Measurements from ENCODE around the gene ZNF492.

Gene ZNF492

DNA sequence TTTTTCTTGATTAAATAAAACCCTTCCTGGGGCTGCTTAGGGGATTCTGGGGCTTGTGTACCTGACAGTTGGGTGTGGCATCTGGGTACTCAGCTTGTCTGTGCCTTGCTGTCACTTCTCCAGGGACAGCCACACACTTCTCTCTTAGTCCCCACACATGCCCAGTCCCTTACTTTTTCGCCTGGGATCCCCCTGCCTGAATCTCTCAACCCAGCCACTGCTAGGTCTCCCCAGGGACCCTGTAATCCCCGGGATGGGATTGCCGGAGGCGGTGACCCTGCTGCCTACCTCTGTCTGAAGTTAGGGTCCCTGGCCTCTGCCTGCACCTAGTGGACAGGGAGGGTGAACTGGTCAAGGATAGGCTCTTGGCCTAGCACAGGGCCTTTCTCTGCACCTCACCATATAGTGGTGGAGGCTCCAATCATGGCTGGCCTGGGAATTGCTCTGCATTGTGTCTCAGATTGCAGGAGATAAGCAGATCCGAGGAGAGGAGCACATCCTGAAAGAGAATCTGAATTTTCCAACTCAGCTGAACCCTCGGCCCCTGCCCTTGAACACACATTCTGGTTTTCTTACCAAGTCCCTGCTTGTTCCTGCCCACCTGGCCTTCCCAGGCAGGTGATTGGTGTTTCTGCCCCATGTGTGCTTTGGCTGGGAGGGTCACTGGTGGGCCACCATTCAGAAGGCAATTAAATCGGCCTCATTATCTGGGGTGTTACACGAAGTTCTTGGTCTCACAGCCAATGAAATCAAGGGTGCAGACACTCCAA lies 8.7 kb upstream of the ZNF492 start:
- Histone ChIP-seq H3K9me3 (replicated peaks; ENCODE audit: insufficient read depth, low read length) (no peaks in the 10 kb centered on the region), H3K36me3 (replicated peaks; ENCODE audit: insufficient read depth, low read length) (no peaks in the 10 kb centered on the region)

DNA sequence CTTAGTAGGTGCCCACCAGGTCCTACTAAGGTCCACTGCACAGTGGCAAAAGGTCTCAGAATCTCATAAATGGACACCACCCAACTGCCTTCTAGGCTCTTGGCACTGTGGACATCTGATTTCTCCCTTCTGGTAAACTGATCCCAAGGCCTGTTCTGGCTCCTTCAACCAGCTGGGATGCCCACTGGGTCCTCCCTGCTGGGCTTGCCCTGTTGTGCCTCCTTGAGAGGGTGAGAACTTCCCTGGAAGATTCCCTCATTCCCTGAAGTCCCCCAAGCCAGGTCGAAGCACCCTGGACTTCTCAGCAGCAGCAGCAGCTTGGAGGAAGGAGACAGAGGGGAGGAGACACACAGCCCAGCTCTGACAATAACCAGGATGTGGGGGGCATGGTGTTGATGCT lies 6.6 kb upstream of the ZNF492 start:
- no peaks in the 10 kb centered on the region for H3K9me2 ChIP-seq (replicated peaks; ENCODE audit: insufficient read depth, low read length)
- TF ChIP-seq, protein P1, sequence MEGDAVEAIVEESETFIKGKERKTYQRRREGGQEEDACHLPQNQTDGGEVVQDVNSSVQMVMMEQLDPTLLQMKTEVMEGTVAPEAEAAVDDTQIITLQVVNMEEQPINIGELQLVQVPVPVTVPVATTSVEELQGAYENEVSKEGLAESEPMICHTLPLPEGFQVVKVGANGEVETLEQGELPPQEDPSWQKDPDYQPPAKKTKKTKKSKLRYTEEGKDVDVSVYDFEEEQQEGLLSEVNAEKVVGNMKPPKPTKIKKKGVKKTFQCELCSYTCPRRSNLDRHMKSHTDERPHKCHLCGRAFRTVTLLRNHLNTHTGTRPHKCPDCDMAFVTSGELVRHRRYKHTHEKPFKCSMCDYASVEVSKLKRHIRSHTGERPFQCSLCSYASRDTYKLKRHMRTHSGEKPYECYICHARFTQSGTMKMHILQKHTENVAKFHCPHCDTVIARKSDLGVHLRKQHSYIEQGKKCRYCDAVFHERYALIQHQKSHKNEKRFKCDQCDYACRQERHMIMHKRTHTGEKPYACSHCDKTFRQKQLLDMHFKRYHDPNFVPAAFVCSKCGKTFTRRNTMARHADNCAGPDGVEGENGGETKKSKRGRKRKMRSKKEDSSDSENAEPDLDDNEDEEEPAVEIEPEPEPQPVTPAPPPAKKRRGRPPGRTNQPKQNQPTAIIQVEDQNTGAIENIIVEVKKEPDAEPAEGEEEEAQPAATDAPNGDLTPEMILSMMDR (IDR thresholded peaks at IDR 0.05; ENCODE audit: low read length): no peak
- TF ChIP-seq EZH2phosphoT487 (IDR thresholded peaks at IDR 0.05; ENCODE audit: low read length): no peak
- TF ChIP-seq EZH2 (optimal IDR thresholded peaks at IDR 0.05; ENCODE audit: low read depth, low read length): no peak
- no peaks in the 10 kb centered on the region for H3F3A ChIP-seq (ENCODE audit: insufficient read depth, low read length)
- H3K9ac ChIP-seq (ENCODE audit: low read length): no peak overlapping the region
- no peak overlapping the region for H3K4me3 ChIP-seq (ENCODE audit: low read length)
- H3K9me3 ChIP-seq (replicated peaks; ENCODE audit: insufficient read depth, low read length): no peaks in the 10 kb centered on the region; the same call in 1 of the 2 replicates
- H3K27ac ChIP-seq (ENCODE audit: low read length): no peak overlapping the region
- H3K36me3 ChIP-seq (replicated peaks; ENCODE audit: insufficient read depth, low read length): no peaks in the 10 kb centered on the region
- H2AFZ ChIP-seq (ENCODE audit: low read length): no peak overlapping the region
- no peaks in the 10 kb centered on the region for H3K4me1 ChIP-seq (ENCODE audit: low read length)
- H3K79me2 ChIP-seq (ENCODE audit: low read length): no peaks in the 10 kb centered on the region
- H3K4me2 ChIP-seq (ENCODE audit: low read depth, low read length): no peak overlapping the region
- no peaks in the 10 kb centered on the region for H3K27me3 ChIP-seq (replicated peaks; ENCODE audit: insufficient read depth, low read length)
- H4K20me1 ChIP-seq (ENCODE audit: insufficient read depth, low read length): no peaks in the 10 kb centered on the region
- DNase-seq: no peak

More for the DNA sequence above, 8.7 kb upstream of the ZNF492 start:
- H3K4me2 ChIP-seq (ENCODE audit: low read depth, low read length): no peak overlapping the region
- H3F3A ChIP-seq (ENCODE audit: insufficient read depth, low read length): no peaks in the 10 kb centered on the region
- DNase-seq: no peak
- H4K20me1 ChIP-seq (ENCODE audit: insufficient read depth, low read length): no peaks in the 10 kb centered on the region
- H3K4me1 ChIP-seq (ENCODE audit: low read length): no peaks in the 10 kb centered on the region
- H3K9me2 ChIP-seq (replicated peaks; ENCODE audit: insufficient read depth, low read length): no peaks in the 10 kb centered on the region
- H3K9ac ChIP-seq (ENCODE audit: low read length): no peak overlapping the region
- no peaks in the 10 kb centered on the region for H3K27me3 ChIP-seq (replicated peaks; ENCODE audit: insufficient read depth, low read length)
- no peak for TF ChIP-seq EZH2phosphoT487 (IDR thresholded peaks at IDR 0.05; ENCODE audit: low read length)
- TF ChIP-seq, protein P1 (IDR thresholded peaks at IDR 0.05; ENCODE audit: low read length): no peak
- no peak for TF ChIP-seq EZH2 (optimal IDR thresholded peaks at IDR 0.05; ENCODE audit: low read depth, low read length)
- H3K79me2 ChIP-seq (ENCODE audit: low read length): no peaks in the 10 kb centered on the region
- no peak overlapping the region for H2AFZ ChIP-seq (ENCODE audit: low read length)
- no peak overlapping the region for H3K27ac ChIP-seq (ENCODE audit: low read length)
- no peak overlapping the region for H3K4me3 ChIP-seq (ENCODE audit: low read length)

DNA sequence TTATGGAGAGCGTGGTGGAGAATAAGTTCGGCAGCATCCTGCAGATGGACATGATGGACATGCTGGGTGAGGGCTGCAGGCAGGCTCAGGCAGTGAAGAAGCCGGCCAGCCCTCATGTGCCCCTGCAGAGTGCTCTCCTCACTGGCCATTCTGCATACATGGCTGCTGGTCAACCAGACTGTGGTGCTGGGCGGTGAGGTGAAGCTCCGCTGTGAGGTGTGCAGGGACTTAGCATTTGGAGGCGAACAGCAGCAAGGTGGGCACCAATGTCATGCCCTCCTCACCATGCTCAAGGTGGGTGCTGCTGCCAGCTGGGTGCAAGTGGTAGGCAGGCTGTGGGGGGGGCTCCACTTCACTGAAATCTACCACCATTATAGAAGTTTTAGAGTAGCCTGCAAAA lies 5.7 kb upstream of the ZNF492 start:
- Histone ChIP-seq H3K4me3 (ENCODE audit: low read length) (no peak overlapping the region), H3K27ac (ENCODE audit: low read length) (no peak overlapping the region), H3K79me2 (ENCODE audit: low read length) (no peaks in the 10 kb centered on the region), H3K36me3 (replicated peaks; ENCODE audit: insufficient read depth, low read length) (no peaks in the 10 kb centered on the region), H3F3A (ENCODE audit: insufficient read depth, low read length) (no peaks in the 10 kb centered on the region), H3K27me3 (replicated peaks; ENCODE audit: insufficient read depth, low read length) (no peaks in the 10 kb centered on the region), H3K4me2 (ENCODE audit: low read depth, low read length) (no peak overlapping the region), H2AFZ (ENCODE audit: low read length) (no peak overlapping the region), H4K20me1 (ENCODE audit: insufficient read depth, low read length) (no peaks in the 10 kb centered on the region), H3K4me1 (ENCODE audit: low read length) (no peaks in the 10 kb centered on the region), H3K9me3 (replicated peaks; ENCODE audit: insufficient read depth, low read length) (no peaks in the 10 kb centered on the region; the same call in 1 of the 2 replicates), H3K9me2 (replicated peaks; ENCODE audit: insufficient read depth, low read length) (no peaks in the 10 kb centered on the region), H3K9ac (ENCODE audit: low read length) (no peak overlapping the region)
- TF ChIP-seq, protein P1 (IDR thresholded peaks at IDR 0.05; ENCODE audit: low read length): no peak
- TF ChIP-seq EZH2phosphoT487 (IDR thresholded peaks at IDR 0.05; ENCODE audit: low read length) (no peak), EZH2 (optimal IDR thresholded peaks at IDR 0.05; ENCODE audit: low read depth, low read length) (no peak)
- DNase-seq: no peak
